ENCODE data around the gene C6orf62. TPM values are rescaled to one million over a fixed set of nuclear protein-coding genes. Genes with fewer than 3 reads are reported as not detected.
"Not testable (repeated sequence)": the region's sequence is repeated elsewhere in the genome, so short reads cannot be mapped to it uniquely, and the experiment has no call there.

The C6orf62 gene
- polyA plus RNA-seq, 1 donor from 2014 or later = 105 TPM

- Histone ChIP-seq H3K36me3 (ENCODE audit: insufficient read depth, low read length) (no peaks in the 10 kb centered on the region), H4K20me1 (ENCODE audit: insufficient read depth) (no peaks in the 10 kb centered on the region), H3K27me3 (ENCODE audit: insufficient read depth, low read depth, low read length) (no peaks in the 10 kb centered on the region), H2AFZ (ENCODE audit: low read depth, low read length) (no peak overlapping the region), H3F3A (ENCODE audit: insufficient read depth, low read length, poor library complexity, severe bottlenecking) (no peaks in the 10 kb centered on the region), H3K9me2 (ENCODE audit: insufficient read depth, low read length) (no peaks in the 10 kb centered on the region), H3K9ac (ENCODE audit: low read length) (no peak overlapping the region), H3K9me3 (ENCODE audit: low read length) (no peaks in the 10 kb centered on the region), H3K27ac (ENCODE audit: low read length) (no peak overlapping the region), H3K4me3 (ENCODE audit: low read length) (no peak overlapping the region), H3K79me2 (replicated peaks; ENCODE audit: insufficient read depth, low read length) (no peaks in the 10 kb centered on the region), H3K4me2 (ENCODE audit: low read length) (no peak overlapping the region)
- TF ChIP-seq POLR2AphosphoS5 (IDR thresholded peaks at IDR 0.05) = no peak
- TF ChIP-seq EP300 (conservative IDR thresholded peaks at IDR 0.05; ENCODE audit: poor library complexity, severe bottlenecking) = no peak
- TF ChIP-seq TAF1 (IDR thresholded peaks at IDR 0.05; ENCODE audit: low read depth) = no peak
- no peak for TF ChIP-seq REST (IDR thresholded peaks at IDR 0.05; ENCODE audit: borderline replicate concordance)
- no peak for TF ChIP-seq MXI1 (conservative IDR thresholded peaks at IDR 0.05; ENCODE audit: poor library complexity, severe bottlenecking)
- TF ChIP-seq SMC3 (conservative IDR thresholded peaks at IDR 0.05; ENCODE audit: poor library complexity) = no peak
- TF ChIP-seq CTCF (IDR thresholded peaks at IDR 0.05; ENCODE audit: poor library complexity, severe bottlenecking) = no peak
- TF ChIP-seq EZH2 (IDR thresholded peaks at IDR 0.05; ENCODE audit: borderline replicate concordance, insufficient read depth, low read length, poor library complexity, severe bottlenecking) = no peak
- no peak for TF ChIP-seq RAD21 (conservative IDR thresholded peaks at IDR 0.05)
Measured at GRCh38 chr6:24757611-24758010, 38.7 kb upstream of the C6orf62 start.

- Histone ChIP-seq H2AFZ (ENCODE audit: low read depth, low read length) (no peak overlapping the region), H3K9ac (ENCODE audit: low read length) (no peak overlapping the region), H3K9me2 (ENCODE audit: insufficient read depth, low read length) (no peaks in the 10 kb centered on the region), H3K27ac (ENCODE audit: low read length) (no peak overlapping the region), H3K9me3 (ENCODE audit: low read length) (no peaks in the 10 kb centered on the region), H3K27me3 (ENCODE audit: insufficient read depth, low read depth, low read length) (no peaks in the 10 kb centered on the region), H3F3A (ENCODE audit: insufficient read depth, low read length, poor library complexity, severe bottlenecking) (no peaks in the 10 kb centered on the region), H3K79me2 (replicated peaks; ENCODE audit: insufficient read depth, low read length) (no peaks in the 10 kb centered on the region), H3K36me3 (ENCODE audit: insufficient read depth, low read length) (no peaks in the 10 kb centered on the region), H3K4me3 (ENCODE audit: low read length) (no peak overlapping the region), H4K20me1 (ENCODE audit: insufficient read depth) (no peaks in the 10 kb centered on the region), H3K4me2 (ENCODE audit: low read length) (no peak overlapping the region)
- TF ChIP-seq TAF1 (IDR thresholded peaks at IDR 0.05; ENCODE audit: low read depth) (no peak), RAD21 (conservative IDR thresholded peaks at IDR 0.05) (no peak), CTCF (IDR thresholded peaks at IDR 0.05; ENCODE audit: poor library complexity, severe bottlenecking) (no peak), SMC3 (conservative IDR thresholded peaks at IDR 0.05; ENCODE audit: poor library complexity) (no peak), POLR2AphosphoS5 (IDR thresholded peaks at IDR 0.05) (no peak), MXI1 (conservative IDR thresholded peaks at IDR 0.05; ENCODE audit: poor library complexity, severe bottlenecking) (no peak), EP300 (conservative IDR thresholded peaks at IDR 0.05; ENCODE audit: poor library complexity, severe bottlenecking) (no peak), REST (IDR thresholded peaks at IDR 0.05; ENCODE audit: borderline replicate concordance) (no peak), EZH2 (IDR thresholded peaks at IDR 0.05; ENCODE audit: borderline replicate concordance, insufficient read depth, low read length, poor library complexity, severe bottlenecking) (no peak)
Measured at GRCh38 chr6:24755279-24755678, 36.3 kb upstream of the C6orf62 start.

GRCh38 chr6:24754378-24754777, 35.4 kb upstream of the C6orf62 start:
- not testable (repeated sequence) for H3K4me2 ChIP-seq (ENCODE audit: low read length); H3K4me3 ChIP-seq (ENCODE audit: low read length); H3K27ac ChIP-seq (ENCODE audit: low read length); H3F3A ChIP-seq (ENCODE audit: insufficient read depth, low read length, poor library complexity, severe bottlenecking); H3K36me3 ChIP-seq (ENCODE audit: insufficient read depth, low read length); H4K20me1 ChIP-seq (ENCODE audit: insufficient read depth); H3K79me2 ChIP-seq (replicated peaks; ENCODE audit: insufficient read depth, low read length); H3K27me3 ChIP-seq (ENCODE audit: insufficient read depth, low read depth, low read length); H3K9me3 ChIP-seq (ENCODE audit: low read length); H3K9ac ChIP-seq (ENCODE audit: low read length); H3K9me2 ChIP-seq (ENCODE audit: insufficient read depth, low read length); H2AFZ ChIP-seq (ENCODE audit: low read depth, low read length)
